BJ (cell line): ENCODE data around the gene PTPN21. TPM values are rescaled to one million over a fixed set of nuclear protein-coding genes. Genes with fewer than 3 reads are reported as not detected.

Experiments used
- CTCF ChIA-PET: fragments of 350-600 bp; formaldehyde crosslinking; extraction: SDS; loops from one replicate; lab custom pipeline; 2021; ENCODE audit warnings: antibody characterized with exemption, inconsistent platforms; lab: Yijun Ruan, JAX
- POLR2A ChIA-PET: fragments of 300-600 bp; sonication (Branson Sonifier 250); formaldehyde crosslinking; extraction: SDS; loops from one replicate; lab custom pipeline; 2021; ENCODE audit warnings: antibody characterized with exemption; lab: Charles Lee
- DNase-seq: peaks from one replicate; pipeline ENCODE4 v3.0.0-alpha.2; 2011; ENCODE audit warnings: low read depth
- H3K27me3 ChIP-seq: 2 replicates; pipeline ENCODE4 v1.6.0; 2011; ENCODE audit warnings: low read length; ENCODE audit not compliant: control insufficient read depth, insufficient read depth
- H3K36me3 ChIP-seq: 2 replicates; pipeline ENCODE4 v1.5.1; 2011; ENCODE audit warnings: low read length; ENCODE audit not compliant: control insufficient read depth, insufficient read depth
- H3K4me3 ChIP-seq: 2 replicates; pipeline ENCODE4 v1.5.1; 2011; ENCODE audit warnings: low read depth, mild to moderate bottlenecking, control low read depth, low read length
- CTCF ChIP-seq: IDR thresholded peaks from 2 replicates; pipeline ENCODE4 v1.5.1; 2011; ENCODE audit warnings: low read depth, mild to moderate bottlenecking, control low read depth, inconsistent platforms, low read length, moderate library complexity; ENCODE audit not compliant: insufficient read depth
- polyA plus RNA-seq: library from polyadenylated mRNA; depleted of rRNA; stranded (reverse); fragments of >200 nt; gene quantifications from 2 replicates; pipeline ENCODE4 v1.2.3, GENCODE V29; 2011

Gene PTPN21
- polyA plus RNA-seq, 1 experiment: 9.1 TPM

GRCh38 chr14:88547386-88547780 lies 7.4 kb downstream of the PTPN21 start:
- ChIA-PET POLR2A (no interaction called here), CTCF (no interaction called here)
- TF ChIP-seq CTCF: no peak
- peaks cover 6% of the 10 kb centered on the region for H3K36me3 ChIP-seq
- H3K27me3 ChIP-seq: no peaks in the 10 kb centered on the region
- DNase-seq: no peak
- H3K4me3 ChIP-seq: no peak overlapping the region

- no peak for TF ChIP-seq CTCF
- Histone ChIP-seq H3K4me3 (no peak overlapping the region), H3K36me3 (peaks cover 6% of the 10 kb centered on the region), H3K27me3 (no peaks in the 10 kb centered on the region)
- DNase-seq: no peak
- POLR2A ChIA-PET: no interaction called here
- CTCF ChIA-PET: no interaction called here
Measured at GRCh38 chr14:88546621-88547385, 8.0 kb downstream of the PTPN21 start.

GRCh38 chr14:88545256-88545655 lies 9.6 kb downstream of the PTPN21 start:
- H3K27me3 ChIP-seq: no peaks in the 10 kb centered on the region
- no peak overlapping the region for H3K4me3 ChIP-seq
- DNase-seq: no peak
- CTCF ChIA-PET: no interaction called here
- POLR2A ChIA-PET: no interaction called here
- H3K36me3 ChIP-seq: peaks cover 6% of the 10 kb centered on the region
- TF ChIP-seq CTCF: no peak

GRCh38 chr14:88542857-88543795 lies 11.7 kb downstream of the PTPN21 start:
- H3K36me3 ChIP-seq: peaks cover 2% of the 10 kb centered on the region
- CTCF ChIA-PET: no interaction called here
- no peak for DNase-seq

More at GRCh38 chr14:88542857-88543795, 11.7 kb downstream of the PTPN21 start:
- Histone ChIP-seq H3K27me3 (no peaks in the 10 kb centered on the region), H3K4me3 (no peak overlapping the region)
- TF ChIP-seq CTCF: no peak
- POLR2A ChIA-PET: no interaction called here
